ENCODE data around the gene HDAC2. TPM values are rescaled to one million over a fixed set of nuclear protein-coding genes. Genes with fewer than 3 reads are reported as not detected.

HDAC2 gene
- total RNA-seq, 4 donors from 2014 or later: 27.9 to 33.7 (median 30.8) TPM

DNA sequence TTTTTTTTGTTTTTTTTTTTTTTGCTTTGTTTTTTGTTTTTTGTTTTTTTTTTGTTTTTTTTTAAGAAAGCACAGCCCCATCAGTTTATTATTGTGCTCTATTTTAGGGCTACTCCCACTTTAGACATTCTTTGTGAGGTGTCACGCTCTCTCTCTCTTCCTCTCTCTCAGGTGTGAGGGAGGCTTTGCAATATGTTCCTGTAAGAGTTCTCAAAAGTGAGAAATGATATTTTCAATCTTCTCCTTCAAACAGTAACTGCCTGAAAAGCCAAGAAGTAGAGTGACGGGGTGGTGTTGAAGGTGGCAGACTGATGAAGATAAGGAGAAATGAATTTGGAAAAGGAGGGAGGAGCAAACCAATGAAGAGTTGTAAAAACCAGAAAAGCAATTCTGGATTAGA is 28.3 kb upstream of the HDAC2 start:
- Histone ChIP-seq H3K9me3 (no peaks in the 10 kb centered on the region), H3K27ac (no peak overlapping the region), H3K4me3 (no peak overlapping the region), H3K27me3 (no peaks in the 10 kb centered on the region), H3K36me3 (no peaks in the 10 kb centered on the region), H3K4me1 (peaks cover 18 to 24% of the 10 kb centered on the region in 2 donors)
- TF ChIP-seq, protein P1, sequence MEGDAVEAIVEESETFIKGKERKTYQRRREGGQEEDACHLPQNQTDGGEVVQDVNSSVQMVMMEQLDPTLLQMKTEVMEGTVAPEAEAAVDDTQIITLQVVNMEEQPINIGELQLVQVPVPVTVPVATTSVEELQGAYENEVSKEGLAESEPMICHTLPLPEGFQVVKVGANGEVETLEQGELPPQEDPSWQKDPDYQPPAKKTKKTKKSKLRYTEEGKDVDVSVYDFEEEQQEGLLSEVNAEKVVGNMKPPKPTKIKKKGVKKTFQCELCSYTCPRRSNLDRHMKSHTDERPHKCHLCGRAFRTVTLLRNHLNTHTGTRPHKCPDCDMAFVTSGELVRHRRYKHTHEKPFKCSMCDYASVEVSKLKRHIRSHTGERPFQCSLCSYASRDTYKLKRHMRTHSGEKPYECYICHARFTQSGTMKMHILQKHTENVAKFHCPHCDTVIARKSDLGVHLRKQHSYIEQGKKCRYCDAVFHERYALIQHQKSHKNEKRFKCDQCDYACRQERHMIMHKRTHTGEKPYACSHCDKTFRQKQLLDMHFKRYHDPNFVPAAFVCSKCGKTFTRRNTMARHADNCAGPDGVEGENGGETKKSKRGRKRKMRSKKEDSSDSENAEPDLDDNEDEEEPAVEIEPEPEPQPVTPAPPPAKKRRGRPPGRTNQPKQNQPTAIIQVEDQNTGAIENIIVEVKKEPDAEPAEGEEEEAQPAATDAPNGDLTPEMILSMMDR (IDR thresholded peaks at IDR 0.05 in 4 of 5, conservative IDR thresholded peaks at IDR 0.05 in 1 of 5): no peak
- TF ChIP-seq POLR2A (IDR thresholded peaks at IDR 0.05): no peak
- in situ Hi-C loops (cut with MboI; ENCODE audit: low sequenced_read_pairs in 4 of 4) (no loop called here), intact Hi-C loops (cut with DNase I; ENCODE audit: low total_unique reads) (loop anchor here (10.0 kb wide), 1 partner anchor 66 kb away; no protein-coding TSS in a partner anchor)
- no peak for ATAC-seq
- DNase-seq: no peak

DNA sequence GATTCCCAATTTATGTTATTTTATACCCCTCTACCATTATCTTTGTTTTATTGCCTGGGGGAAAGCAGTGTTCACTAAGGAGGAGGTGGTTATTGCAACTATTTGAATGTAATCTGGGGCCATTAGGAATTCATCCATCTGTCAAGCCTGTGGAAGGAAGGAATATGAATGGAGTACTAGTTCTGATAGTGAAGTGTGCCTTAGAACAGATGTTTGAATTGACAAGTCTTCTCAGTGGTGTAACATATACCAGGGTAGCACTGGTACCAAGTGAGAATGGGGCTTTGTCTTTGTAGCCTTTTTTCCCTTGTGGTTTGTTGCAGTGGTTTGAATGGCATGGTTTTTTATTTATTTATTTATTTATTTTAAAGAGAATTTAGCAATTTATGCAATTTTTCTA is 27.9 kb upstream of the HDAC2 start:
- ATAC-seq: no peak
- Histone ChIP-seq H3K4me3 (no peak overlapping the region), H3K9me3 (no peaks in the 10 kb centered on the region), H3K4me1 (peaks cover 18 to 24% of the 10 kb centered on the region in 2 donors), H3K27ac (no peak overlapping the region), H3K36me3 (no peaks in the 10 kb centered on the region), H3K27me3 (no peaks in the 10 kb centered on the region)
- in situ Hi-C loops (cut with MboI; ENCODE audit: low sequenced_read_pairs in 4 of 4) (no loop called here), intact Hi-C loops (cut with DNase I; ENCODE audit: low total_unique reads) (loop anchor here (10.0 kb wide), 1 partner anchor 66 kb away; no protein-coding TSS in a partner anchor)
- TF ChIP-seq, protein P1 (IDR thresholded peaks at IDR 0.05 in 4 of 5, conservative IDR thresholded peaks at IDR 0.05 in 1 of 5): no peak
- no peak for DNase-seq

DNA sequence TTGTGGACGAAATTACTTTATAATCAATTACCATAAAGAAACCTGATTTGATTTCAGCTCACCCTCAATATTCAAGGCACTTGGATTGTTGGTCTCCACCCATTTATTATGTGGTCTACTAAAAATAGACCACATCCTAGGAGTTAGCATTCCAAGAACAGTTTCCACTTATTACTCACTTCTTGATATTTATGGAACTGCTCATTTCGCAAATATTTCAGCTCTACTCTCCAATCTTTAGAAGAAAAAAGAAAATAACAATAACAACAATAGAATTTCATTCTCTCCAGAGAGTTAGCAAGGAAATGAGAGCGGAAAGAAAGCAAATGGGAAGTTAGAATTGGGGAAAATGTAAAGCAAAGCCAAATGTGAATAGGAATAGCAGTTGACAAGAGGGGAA is 26.2 kb upstream of the HDAC2 start:
- no peak for TF ChIP-seq POLR2A (IDR thresholded peaks at IDR 0.05)
- TF ChIP-seq, protein P1 (IDR thresholded peaks at IDR 0.05 in 4 of 5, conservative IDR thresholded peaks at IDR 0.05 in 1 of 5): no peak
- no peaks in the 10 kb centered on the region for H3K36me3 ChIP-seq
- peaks cover 18 to 24% of the 10 kb centered on the region in 2 donors for H3K4me1 ChIP-seq
- in situ Hi-C loops (cut with MboI; ENCODE audit: low sequenced_read_pairs in 4 of 4) (no loop called here), intact Hi-C loops (cut with DNase I; ENCODE audit: low total_unique reads) (loop anchor here (10.0 kb wide), 1 partner anchor 68 kb away; no protein-coding TSS in a partner anchor)
- DNase-seq: no peak
- peak; percentile 52 to 65 for ATAC-seq
- H3K9me3 ChIP-seq: no peaks in the 10 kb centered on the region
- no peak overlapping the region for H3K4me3 ChIP-seq
- no peak overlapping the region for H3K27ac ChIP-seq
- no peaks in the 10 kb centered on the region for H3K27me3 ChIP-seq

- Histone ChIP-seq H3K27ac (peak overlapping the region in 3 of 4 donors; percentile 2 to 29 (median 10)), H3K9me3 (no peaks in the 10 kb centered on the region), H3K4me3 (no peak overlapping the region), H3K36me3 (no peaks in the 10 kb centered on the region), H3K4me1 (peaks cover 18 to 24% of the 10 kb centered on the region in 2 donors), H3K27me3 (no peaks in the 10 kb centered on the region)
- DNase-seq: peak; percentile 13 to 60
- in situ Hi-C loops (cut with MboI; ENCODE audit: low sequenced_read_pairs in 4 of 4): no loop called here
- intact Hi-C loops (cut with DNase I; ENCODE audit: low total_unique reads): loop anchor here (10.0 kb wide), 1 partner anchor 69 kb away; no protein-coding TSS in a partner anchor
- TF ChIP-seq, protein P1 (IDR thresholded peaks at IDR 0.05 in 4 of 5, conservative IDR thresholded peaks at IDR 0.05 in 1 of 5): no peak
- no peak for TF ChIP-seq POLR2A (IDR thresholded peaks at IDR 0.05)
- peak; percentile 71 to 87 for ATAC-seq
Measured at GRCh38 chr6:113995634-113996033, 24.7 kb upstream of the HDAC2 start.

- Histone ChIP-seq H3K27me3 (no peaks in the 10 kb centered on the region), H3K27ac (no peak overlapping the region), H3K9me3 (no peaks in the 10 kb centered on the region), H3K4me3 (no peak overlapping the region), H3K36me3 (no peaks in the 10 kb centered on the region), H3K4me1 (peaks cover 18 to 24% of the 10 kb centered on the region in 2 donors)
- in situ Hi-C loops (cut with MboI; ENCODE audit: low sequenced_read_pairs in 4 of 4) (no loop called here), intact Hi-C loops (cut with DNase I; ENCODE audit: low total_unique reads) (loop anchor here (10.0 kb wide), 1 partner anchor 70 kb away; no protein-coding TSS in a partner anchor)
- ATAC-seq (peak; percentile 31 to 71), DNase-seq (no peak)
- no peak for TF ChIP-seq POLR2A (IDR thresholded peaks at IDR 0.05)
- TF ChIP-seq, protein P1 (IDR thresholded peaks at IDR 0.05 in 4 of 5, conservative IDR thresholded peaks at IDR 0.05 in 1 of 5): peak in 3 of 5 experiments; percentile 23 to 43 (median 24)
Measured at GRCh38 chr6:113994934-113995342, 24.0 kb upstream of the HDAC2 start.

All from gastrocnemius medialis (tissue), 4 donors.